SK-N-DZ (cell line): Measurements from ENCODE around the gene APOBEC3B.
"Not testable (repeated sequence)": the region's sequence is repeated elsewhere in the genome, so short reads cannot be mapped to it uniquely, and the experiment has no call there.

Experiments used
- DNase-seq: peaks from one replicate; pipeline ENCODE4 v3.0.0-alpha.2; 2015; ENCODE audit warnings: low spot score

Gene APOBEC3B

GRCh38 chr22:38996105-38996504, 14.0 kb downstream of the APOBEC3B start:
- DNase-seq, result no peak

GRCh38 chr22:38997518-38997917, 15.4 kb downstream of the APOBEC3B start:
- no peak for DNase-seq

- DNase-seq, result peak; percentile 67
Measured at GRCh38 chr22:39003165-39003638, 21.1 kb downstream of the APOBEC3B start.

GRCh38 chr22:39007177-39007576, 25.0 kb downstream of the APOBEC3B start:
- no peak for DNase-seq

- not testable (repeated sequence) for DNase-seq
Measured at GRCh38 chr22:39008271-39008850, 26.2 kb downstream of the APOBEC3B start.

- DNase-seq, result no peak
Measured at GRCh38 chr22:39010946-39011345, 28.8 kb downstream of the APOBEC3B start.

- no peak for DNase-seq
Measured at GRCh38 chr22:39012533-39013511, 30.7 kb downstream of the APOBEC3B start.

GRCh38 chr22:39013561-39013941, 31.4 kb downstream of the APOBEC3B start:
- DNase-seq, result not testable (repeated sequence)

- peak; percentile 26 for DNase-seq
Measured at GRCh38 chr22:39013942-39014722, 32.0 kb downstream of the APOBEC3B start, which contains the start of gene APOBEC3C. APOBEC3C (plus strand) TSS chr22:39014257; CDS start chr22:39014363, 106 bp downstream.

- DNase-seq, result not testable (repeated sequence)
Measured at GRCh38 chr22:39014723-39015121, 32.6 kb downstream of the APOBEC3B start.

- DNase-seq, result no peak
Measured at GRCh38 chr22:39016592-39016991, 34.4 kb downstream of the APOBEC3B start.

GRCh38 chr22:39017596-39018365, 35.6 kb downstream of the APOBEC3B start:
- DNase-seq, result no peak

GRCh38 chr22:39020021-39020651, 38.0 kb downstream of the APOBEC3B start:
- not testable (repeated sequence) for DNase-seq

- no peak for DNase-seq
Measured at GRCh38 chr22:39021552-39022250, 39.6 kb downstream of the APOBEC3B start.

- no peak for DNase-seq
Measured at GRCh38 chr22:39024519-39025308, 42.6 kb downstream of the APOBEC3B start.

- DNase-seq, result no peak
Measured at GRCh38 chr22:39026509-39027150, 44.5 kb downstream of the APOBEC3B start.

GRCh38 chr22:39027717-39028116, 45.6 kb downstream of the APOBEC3B start:
- DNase-seq, result no peak

GRCh38 chr22:39028281-39028680, 46.1 kb downstream of the APOBEC3B start:
- no peak for DNase-seq
